GM10266 (cell line): Measurements from ENCODE around the gene ITPKB.

Experiments
- DNase-seq: peaks from one replicate; pipeline ENCODE4 v3.0.0; 2012; ENCODE audit errors: extremely low spot score
- TF ChIP-seq, protein P1 (sequence below): IDR thresholded peaks from 2 replicates; pipeline ENCODE4 v1.5.1; 2012; ENCODE audit warnings: mild to moderate bottlenecking, low read depth; ENCODE audit not compliant: control insufficient read depth, insufficient read depth; ENCODE audit errors: missing control alignments

ITPKB gene

GRCh38 chr1:226629210-226629895 lies 109.7 kb downstream of the ITPKB start:
- TF ChIP-seq, protein P1, sequence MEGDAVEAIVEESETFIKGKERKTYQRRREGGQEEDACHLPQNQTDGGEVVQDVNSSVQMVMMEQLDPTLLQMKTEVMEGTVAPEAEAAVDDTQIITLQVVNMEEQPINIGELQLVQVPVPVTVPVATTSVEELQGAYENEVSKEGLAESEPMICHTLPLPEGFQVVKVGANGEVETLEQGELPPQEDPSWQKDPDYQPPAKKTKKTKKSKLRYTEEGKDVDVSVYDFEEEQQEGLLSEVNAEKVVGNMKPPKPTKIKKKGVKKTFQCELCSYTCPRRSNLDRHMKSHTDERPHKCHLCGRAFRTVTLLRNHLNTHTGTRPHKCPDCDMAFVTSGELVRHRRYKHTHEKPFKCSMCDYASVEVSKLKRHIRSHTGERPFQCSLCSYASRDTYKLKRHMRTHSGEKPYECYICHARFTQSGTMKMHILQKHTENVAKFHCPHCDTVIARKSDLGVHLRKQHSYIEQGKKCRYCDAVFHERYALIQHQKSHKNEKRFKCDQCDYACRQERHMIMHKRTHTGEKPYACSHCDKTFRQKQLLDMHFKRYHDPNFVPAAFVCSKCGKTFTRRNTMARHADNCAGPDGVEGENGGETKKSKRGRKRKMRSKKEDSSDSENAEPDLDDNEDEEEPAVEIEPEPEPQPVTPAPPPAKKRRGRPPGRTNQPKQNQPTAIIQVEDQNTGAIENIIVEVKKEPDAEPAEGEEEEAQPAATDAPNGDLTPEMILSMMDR = no peak
- no peak for DNase-seq

DNA sequence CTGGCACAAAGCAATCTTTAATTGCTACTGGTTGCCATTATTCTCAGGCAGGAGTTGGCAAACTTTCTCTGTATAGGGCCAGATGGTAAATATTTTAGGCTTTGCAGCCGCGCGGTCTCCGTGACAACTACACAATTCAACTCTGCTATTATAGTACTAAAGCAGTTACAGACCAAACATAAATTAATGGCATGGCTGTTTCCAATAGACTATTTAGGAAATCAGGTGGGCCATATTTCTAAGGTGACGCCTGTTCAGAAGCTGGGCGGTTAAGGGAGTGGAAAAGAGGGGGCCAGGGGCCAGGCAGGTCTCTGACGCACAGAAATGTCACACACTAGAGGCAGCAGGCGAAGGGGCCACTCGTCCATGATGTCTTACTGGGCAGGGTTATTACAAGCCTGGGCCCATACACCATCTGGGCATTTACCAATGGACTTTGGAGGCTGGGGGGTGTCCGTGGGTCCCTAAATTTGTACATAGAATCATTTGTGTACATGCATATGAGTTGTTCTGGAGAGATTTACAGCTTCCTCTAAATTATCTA lies 110.4 kb downstream of the ITPKB start:
- TF ChIP-seq, protein P1 = no peak
- DNase-seq = no peak

DNA sequence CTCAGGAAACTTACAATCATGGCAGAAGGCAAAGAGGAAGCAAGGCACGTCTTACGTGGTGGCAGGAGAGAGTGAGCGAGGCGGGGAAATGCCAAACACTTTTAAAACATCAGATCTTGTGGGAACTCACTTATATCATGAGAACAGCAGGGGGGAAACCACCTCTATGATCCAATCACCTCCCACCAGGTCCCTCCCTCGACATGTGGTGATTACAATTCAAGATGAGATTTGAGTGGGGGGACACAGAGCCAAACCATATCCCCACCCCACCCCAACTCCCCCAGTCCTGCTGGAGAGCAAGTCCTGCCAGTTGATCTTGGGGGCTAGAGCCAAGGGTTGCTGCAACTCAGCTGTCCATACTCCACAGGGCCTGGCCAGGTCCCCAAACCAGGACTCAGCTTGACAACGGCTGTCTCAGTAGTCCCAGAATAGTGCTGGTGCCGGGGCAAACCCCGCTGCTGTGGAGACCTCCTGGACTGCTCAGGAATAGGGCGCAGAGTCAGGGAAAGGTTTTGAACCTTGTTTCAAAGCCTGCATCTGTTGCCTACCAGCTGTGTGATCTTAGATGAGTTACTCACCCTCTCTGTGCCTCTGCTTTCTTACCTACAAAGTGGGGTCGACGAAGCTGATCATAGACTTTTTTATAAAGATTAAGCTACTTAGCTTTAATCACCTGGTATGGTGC lies 111.0 kb downstream of the ITPKB start:
- TF ChIP-seq, protein P1 = no peak
- no peak for DNase-seq

DNA sequence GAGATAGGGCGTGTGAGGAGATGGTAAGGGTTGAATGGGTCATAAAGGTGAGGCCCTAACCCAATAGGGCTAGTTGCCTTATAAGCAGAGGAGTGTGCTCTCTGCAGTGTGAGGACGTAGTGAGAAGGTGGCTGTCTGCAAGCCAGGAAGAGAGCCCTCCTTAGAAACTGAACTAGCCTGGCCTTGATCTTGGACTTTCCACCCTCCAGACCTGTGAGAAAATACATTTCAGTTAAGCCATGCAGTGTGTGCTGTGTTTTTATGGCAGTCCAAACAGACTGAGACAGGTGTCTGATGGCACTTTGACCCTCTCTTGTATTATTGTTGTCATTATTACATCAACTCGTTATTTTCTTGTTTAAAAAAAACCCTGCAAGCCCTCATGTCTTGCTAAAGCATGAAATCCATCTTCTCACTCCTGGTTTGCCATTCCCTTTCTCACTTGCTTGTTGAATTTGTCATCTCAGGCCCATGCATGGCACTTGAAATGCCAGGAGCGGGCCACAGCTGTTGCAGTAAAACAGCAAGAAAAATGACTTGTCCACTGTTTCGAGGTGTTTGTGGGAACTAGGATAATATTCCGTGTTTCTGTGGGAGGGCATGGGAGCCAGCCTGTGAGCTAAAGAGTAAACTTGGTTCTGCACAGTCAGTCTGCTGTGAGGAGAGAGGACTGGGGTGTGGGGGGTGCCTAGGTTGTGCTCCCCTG lies 111.9 kb downstream of the ITPKB start:
- no peak for DNase-seq
- TF ChIP-seq, protein P1 = no peak

- peak; percentile 70 for DNase-seq
- TF ChIP-seq, protein P1 = peak; percentile 87
Observed at GRCh38 chr1:226626577-226626956, 112.5 kb downstream of the ITPKB start.

DNA sequence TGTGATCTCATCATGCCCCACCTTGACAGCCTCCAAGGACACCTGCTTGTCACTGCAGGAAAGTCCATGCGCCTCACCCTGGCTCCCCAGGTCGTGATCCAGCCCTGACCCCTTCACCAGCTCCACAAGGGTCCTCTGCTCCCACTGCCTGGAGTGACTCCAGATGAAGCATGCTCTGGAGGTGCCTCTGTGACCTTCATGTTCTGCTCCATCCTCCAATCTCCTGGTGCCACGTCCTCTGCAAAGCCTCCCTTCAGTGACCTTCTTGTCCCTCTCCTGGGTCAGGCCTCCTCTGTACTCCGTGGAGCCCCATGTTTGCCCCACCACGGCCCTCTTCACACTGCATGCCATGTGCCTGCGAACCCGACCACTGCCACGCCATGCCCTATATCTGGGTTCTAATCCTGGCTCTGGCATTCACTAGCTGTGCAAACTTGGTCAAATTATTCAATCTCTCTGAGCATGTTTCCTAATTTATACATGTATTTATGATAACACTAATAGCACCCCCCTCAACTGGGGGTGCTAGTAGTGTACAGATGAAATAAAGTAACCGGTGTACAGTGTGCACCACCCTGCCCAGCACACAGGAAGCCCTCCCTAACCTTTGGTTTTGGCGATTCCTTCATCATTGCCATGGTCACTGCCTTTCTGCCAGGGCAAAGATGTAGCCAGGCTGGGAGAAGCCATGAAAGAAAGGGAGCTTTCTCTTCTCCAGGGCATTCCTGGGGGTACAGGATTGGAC lies 113.1 kb downstream of the ITPKB start:
- DNase-seq = no peak
- TF ChIP-seq, protein P1 = no peak
